KMS-11 (cell line): ENCODE measurements around the gene TIAM1.

Experiments
- H2AFZ ChIP-seq: fragments of 200-600 bp; sonication (generic); 2 replicates; pipeline ENCODE4 v1.6.1; 2016; ENCODE audit warnings: antibody characterized with exemption, mixed run types, low read depth
- H3K27ac ChIP-seq: fragments of 200-600 bp; sonication (generic); 2 replicates; pipeline ENCODE4 v1.6.1; 2016; ENCODE audit warnings: mild to moderate bottlenecking, mixed run types
- H3K27me3 ChIP-seq: fragments of 200-600 bp; sonication (generic); 2 replicates; pipeline ENCODE4 v1.6.1; 2017; ENCODE audit warnings: mild to moderate bottlenecking, low read depth, mixed run types, moderate library complexity; ENCODE audit not compliant: insufficient read depth
- H3K36me3 ChIP-seq: fragments of 200-600 bp; sonication (generic); 2 replicates; pipeline ENCODE4 v1.6.1; 2017; ENCODE audit warnings: mild to moderate bottlenecking, mixed run types; ENCODE audit not compliant: insufficient read depth
- H3K4me1 ChIP-seq: fragments of 200-600 bp; sonication (generic); 2 replicates; pipeline ENCODE4 v1.6.1; 2016; ENCODE audit warnings: mild to moderate bottlenecking, low read depth, mixed run types; ENCODE audit not compliant: poor library complexity, severe bottlenecking
- H3K4me2 ChIP-seq: fragments of 200-600 bp; sonication (generic); 2 replicates; pipeline ENCODE4 v1.7.0; 2016; ENCODE audit warnings: mild to moderate bottlenecking, mixed run types
- H3K4me3 ChIP-seq: fragments of 200-600 bp; sonication (generic); IDR thresholded peaks from 2 replicates; pipeline ENCODE4 v1.6.1; 2017; ENCODE audit warnings: low read depth, low read length, mixed read lengths; ENCODE audit not compliant: insufficient read depth
- H3K79me2 ChIP-seq: fragments of 200-600 bp; sonication (generic); 2 replicates; pipeline ENCODE4 v1.6.1; 2016; ENCODE audit warnings: low read depth, mixed run types; ENCODE audit not compliant: insufficient read depth
- H3K9ac ChIP-seq: fragments of 200-600 bp; sonication (generic); 2 replicates; pipeline ENCODE4 v1.6.1; 2016; ENCODE audit warnings: mild to moderate bottlenecking, mixed run types
- H4K20me1 ChIP-seq: fragments of 200-600 bp; sonication (generic); 2 replicates; pipeline ENCODE4 v1.6.1; 2016; ENCODE audit warnings: mild to moderate bottlenecking, mixed run types; ENCODE audit not compliant: insufficient read depth
- CTCF ChIP-seq: fragments of 200-600 bp; sonication (generic); conservative IDR thresholded peaks from 2 replicates; pipeline ENCODE4 v1.6.1; 2017; ENCODE audit warnings: low read depth, mild to moderate bottlenecking, antibody characterized with exemption, low read length, moderate library complexity, mixed read lengths

The TIAM1 gene

GRCh38 chr21:31279986-31280385 is 64.1 kb downstream of the TIAM1 start:
- no peaks in the 10 kb centered on the region for H3K36me3 ChIP-seq
- H3K4me2 ChIP-seq = no peak overlapping the region
- no peak overlapping the region for H3K27ac ChIP-seq
- no peaks in the 10 kb centered on the region for H3K27me3 ChIP-seq
- no peaks in the 10 kb centered on the region for H3K4me1 ChIP-seq
- H2AFZ ChIP-seq = no peak overlapping the region
- no peak for TF ChIP-seq CTCF
- no peaks in the 10 kb centered on the region for H4K20me1 ChIP-seq
- no peaks in the 10 kb centered on the region for H3K79me2 ChIP-seq
- no peak overlapping the region for H3K4me3 ChIP-seq
- no peak overlapping the region for H3K9ac ChIP-seq

- Histone ChIP-seq H3K4me2 (no peak overlapping the region), H3K79me2 (no peaks in the 10 kb centered on the region), H2AFZ (no peak overlapping the region), H3K9ac (no peak overlapping the region), H4K20me1 (no peaks in the 10 kb centered on the region), H3K36me3 (no peaks in the 10 kb centered on the region), H3K27me3 (no peaks in the 10 kb centered on the region), H3K4me3 (no peak overlapping the region), H3K27ac (no peak overlapping the region), H3K4me1 (no peaks in the 10 kb centered on the region)
- no peak for TF ChIP-seq CTCF
Observed at GRCh38 chr21:31279214-31279613, 64.8 kb downstream of the TIAM1 start.

GRCh38 chr21:31278511-31279130 is 65.4 kb downstream of the TIAM1 start:
- H3K4me1 ChIP-seq = no peaks in the 10 kb centered on the region
- H3K27ac ChIP-seq = no peak overlapping the region
- H3K36me3 ChIP-seq = no peaks in the 10 kb centered on the region
- no peak overlapping the region for H2AFZ ChIP-seq
- H3K4me3 ChIP-seq = no peak overlapping the region
- H4K20me1 ChIP-seq = no peaks in the 10 kb centered on the region
- H3K4me2 ChIP-seq = no peak overlapping the region
- TF ChIP-seq CTCF = no peak
- H3K9ac ChIP-seq = no peak overlapping the region
- no peaks in the 10 kb centered on the region for H3K27me3 ChIP-seq
- no peaks in the 10 kb centered on the region for H3K79me2 ChIP-seq

DNA sequence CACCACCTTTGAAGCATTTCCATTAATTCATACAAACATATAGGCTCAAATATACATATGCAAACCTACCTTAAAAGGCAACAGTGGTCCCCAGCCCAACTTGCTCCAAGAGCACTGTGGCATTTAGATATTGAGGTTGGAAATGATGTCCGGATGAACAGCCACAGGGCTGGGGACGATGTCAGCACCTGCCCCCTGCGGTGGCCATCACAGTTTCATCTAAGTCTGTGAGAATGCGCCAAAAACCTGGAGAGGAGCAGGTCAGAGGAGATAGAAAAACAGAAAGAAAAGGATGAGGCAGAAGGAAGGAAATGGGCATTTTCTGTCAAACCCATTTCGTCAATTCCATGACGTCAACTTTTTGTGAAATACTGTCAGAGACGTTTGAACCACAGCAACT is 67.4 kb downstream of the TIAM1 start:
- Histone ChIP-seq H4K20me1 (no peaks in the 10 kb centered on the region), H3K27ac (no peak overlapping the region), H3K36me3 (no peaks in the 10 kb centered on the region), H3K9ac (no peak overlapping the region), H3K4me2 (no peak overlapping the region), H3K4me1 (no peaks in the 10 kb centered on the region), H3K79me2 (no peaks in the 10 kb centered on the region), H2AFZ (no peak overlapping the region), H3K4me3 (no peak overlapping the region), H3K27me3 (no peaks in the 10 kb centered on the region)
- no peak for TF ChIP-seq CTCF
